B cell (primary cell): ENCODE measurements around the gene FXYD1. TPM values are rescaled to one million over a fixed set of nuclear protein-coding genes. Genes with fewer than 3 reads are reported as not detected.

ENCODE experiments used
- ATAC-seq: fragments of 200-7000 bp; cut with Tn5 transposase; one replicate; pipeline ENCODE4 v1.10.0; 2021; ENCODE audit warnings: low read depth, mild to moderate bottlenecking, moderate number of reproducible peaks, moderate library complexity
- CTCF ChIA-PET: fragments of 350-600 bp; sonication (Branson Sonifier 250); formaldehyde crosslinking; loops from one replicate; lab custom pipeline; 2021; ENCODE audit warnings: antibody characterized with exemption, inconsistent platforms; lab: Charles Lee
- POLR2A ChIA-PET: fragments of 350-600 bp; sonication (Branson Sonifier 250); formaldehyde crosslinking; loops from one replicate; lab custom pipeline; 2021; ENCODE audit warnings: antibody characterized with exemption; lab: Charles Lee
- DNase-seq: peaks from one replicate; pipeline ENCODE4 v3.0.0; 2013
- H2AFZ ChIP-seq: 2 replicates; pipeline ENCODE4 v1.6.1; 2012; ENCODE audit warnings: mild to moderate bottlenecking, low read depth, low read length; ENCODE audit not compliant: insufficient read depth, poor library complexity, severe bottlenecking
- H3K27ac ChIP-seq, 2 donors: 1 replicate in 1 of 2; 2 replicates in 1 of 2; pipeline ENCODE4 v1.5.1; 2012 to 2013; ENCODE audit warnings: low read length in 2 of 2, mild to moderate bottlenecking in 2 of 2, moderate library complexity in 1 of 2
- H3K27me3 ChIP-seq, 4 experiments: fragments of 200-600 bp in 1 of 4; sonication (generic) in 1 of 4; replicated peaks in 1 of 4; 1 replicate in 2 of 4; 2 replicates in 2 of 4; pipeline versions ENCODE4 v1.6.1 to v1.7.0; 2013 to 2016; ENCODE audit warnings: low read length in 3 of 4, mild to moderate bottlenecking in 2 of 4, mixed read lengths in 1 of 4, moderate library complexity in 1 of 4; ENCODE audit not compliant: insufficient read depth in 4 of 4, control insufficient read depth in 3 of 4; ENCODE audit errors: control extremely low read depth in 1 of 4
- H3K36me3 ChIP-seq, 2 experiments: replicated peaks in 1 of 2; 1 replicate in 1 of 2; 2 replicates in 1 of 2; pipeline versions ENCODE4 v1.6.1 to v1.7.1; 2013; ENCODE audit warnings: low read length in 1 of 2; ENCODE audit not compliant: insufficient read depth in 2 of 2, control insufficient read depth in 1 of 2; ENCODE audit errors: control extremely low read depth in 1 of 2, extremely low read depth in 1 of 2
- H3K4me1 ChIP-seq, 2 donors: fragments of 200-600 bp in 1 of 2; sonication (generic) in 1 of 2; 1 replicate in 1 of 2; 2 replicates in 1 of 2; pipeline versions ENCODE4 v1.5.1 to v1.6.1; 2013 to 2017; ENCODE audit warnings: low read length in 2 of 2; ENCODE audit not compliant: control insufficient read depth in 2 of 2, insufficient read depth in 2 of 2
- H3K4me2 ChIP-seq: replicated peaks from 2 replicates; pipeline ENCODE3; 2012; ENCODE audit warnings: mild to moderate bottlenecking, low read depth, low read length; ENCODE audit not compliant: poor library complexity, severe bottlenecking
- H3K4me3 ChIP-seq, 5 experiments: fragments of 200-600 bp in 1 of 5; sonication (generic) in 1 of 5; 1 replicate in 3 of 5; 2 replicates in 2 of 5; pipeline versions ENCODE4 v1.5.1 to v1.7.0; 2011 to 2016; ENCODE audit warnings: low read length in 4 of 5, mild to moderate bottlenecking in 4 of 5, low read depth in 2 of 5, control low read depth in 1 of 5, moderate library complexity in 1 of 5; ENCODE audit not compliant: insufficient read depth in 1 of 5; ENCODE audit errors: control extremely low read depth in 1 of 5, extremely low read depth in 1 of 5
- H3K79me2 ChIP-seq: fragments of 200-600 bp; sonication (generic); one replicate; pipeline ENCODE4 v1.6.0; 2016; ENCODE audit warnings: low read length; ENCODE audit not compliant: control insufficient read depth, insufficient read depth
- H3K9ac ChIP-seq: fragments of 200-600 bp; sonication (generic); 2 replicates; pipeline ENCODE4 v1.6.1; 2017; ENCODE audit warnings: mild to moderate bottlenecking, low read length, moderate library complexity
- H3K9me3 ChIP-seq, 3 donors: one replicate each; pipeline versions ENCODE4 v1.6.1 to v1.7.1; 2013; ENCODE audit warnings: low read length in 2 of 3; ENCODE audit not compliant: control insufficient read depth in 2 of 3, insufficient read depth in 1 of 3; ENCODE audit errors: control extremely low read depth in 1 of 3
- H4K20me1 ChIP-seq: 2 replicates; pipeline ENCODE4 v1.6.0; 2012; ENCODE audit warnings: mild to moderate bottlenecking, low read length; ENCODE audit not compliant: insufficient read depth, control insufficient read depth, poor library complexity, severe bottlenecking
- H3K27ac Mint-ChIP-seq: one replicate; pipeline ENCODE4 v1.8.0; 2021; ENCODE audit warnings: mixed read lengths
- H3K27me3 Mint-ChIP-seq: one replicate; pipeline ENCODE4 v1.8.0; 2021; ENCODE audit warnings: mixed read lengths
- H3K4me1 Mint-ChIP-seq: one replicate; pipeline ENCODE4 v1.8.0; 2021; ENCODE audit warnings: mixed read lengths
- H3K4me3 Mint-ChIP-seq: one replicate; pipeline ENCODE4 v1.8.0; 2021; ENCODE audit warnings: mixed read lengths
- H3K9me3 Mint-ChIP-seq: one replicate; pipeline ENCODE4 v1.8.0; 2022; ENCODE audit warnings: mixed read lengths; ENCODE audit not compliant: insufficient read depth
- EZH2 ChIP-seq: IDR thresholded peaks from 2 replicates; pipeline ENCODE4 v1.6.1; 2012; ENCODE audit warnings: borderline replicate concordance, low read depth, mild to moderate bottlenecking, moderate library complexity, low read length; ENCODE audit not compliant: insufficient read depth, poor library complexity, severe bottlenecking
- WGBS: methylation state at CpG from one replicate; pipeline ENCODE4 v1.1.5; 2013; ENCODE audit warnings: missing lambda C conversion rate; ENCODE audit not compliant: insufficient coverage; 5-methylcytosine and 5-hydroxymethylcytosine counted together
- intact Hi-C: fragments of 100-400 bp; cut with micrococcal nuclease; formaldehyde crosslinking; loops from one replicate; pipeline ENCODE4 v1.10.0; 2022
- polyA plus RNA-seq: library from polyadenylated mRNA; depleted of rRNA; stranded (reverse); fragments of >200 nt; gene quantifications from 2 replicates; pipeline ENCODE4 v1.2.3, GENCODE V29; 2012
- total RNA-seq, 2 donors: library from RNA; stranded (reverse); fragments of 120-200 nt in 1 of 2; gene quantifications; 1 replicate in 1 of 2; 2 replicates in 1 of 2; pipeline versions ENCODE4 v1.2.3 to v1.2.4, GENCODE V29; 2013 to 2022
- TF ChIP-seq, protein P1 (sequence below): fragments of 200-600 bp; IDR thresholded peaks from one replicate; pipeline ENCODE4 v1.8.0; 2022; ENCODE audit warnings: antibody characterized with exemption, mild to moderate bottlenecking

The FXYD1 gene
- total and polyA plus RNA-seq, 2 donors (not counting 1 experiment from before 2014, with no cell fraction given): 3.1 to 4.7 TPM

DNA sequence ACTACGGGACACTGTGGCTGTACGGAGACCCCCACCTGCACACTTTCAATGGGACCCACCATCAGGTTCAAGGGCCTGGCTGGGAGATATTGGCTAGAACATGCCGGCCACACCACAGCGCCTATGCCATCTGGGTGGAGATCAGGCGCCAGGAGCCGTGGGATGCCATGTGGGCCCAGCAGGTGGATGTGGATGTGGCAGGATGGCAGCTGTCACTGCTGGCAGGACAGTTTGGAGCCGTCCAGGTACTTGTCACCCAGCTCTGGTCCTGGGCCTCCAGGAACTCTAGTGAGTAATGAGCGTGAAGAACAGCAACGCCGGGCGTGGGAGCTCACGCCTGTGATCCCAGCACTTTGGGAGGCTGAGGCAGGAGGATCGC lies 38.7 kb upstream of the FXYD1 start:
- ChIA-PET POLR2A (interaction anchor here (0.9 kb wide), 1 partner anchor 127 kb away, joined by 3 read pairs; no protein-coding TSS in a partner anchor), CTCF (interaction anchor here (1.9 kb wide), 1 partner anchor 33 kb away, joined by 6 read pairs; no protein-coding TSS in a partner anchor)
- TF ChIP-seq EZH2: no peak
- TF ChIP-seq, protein P1, sequence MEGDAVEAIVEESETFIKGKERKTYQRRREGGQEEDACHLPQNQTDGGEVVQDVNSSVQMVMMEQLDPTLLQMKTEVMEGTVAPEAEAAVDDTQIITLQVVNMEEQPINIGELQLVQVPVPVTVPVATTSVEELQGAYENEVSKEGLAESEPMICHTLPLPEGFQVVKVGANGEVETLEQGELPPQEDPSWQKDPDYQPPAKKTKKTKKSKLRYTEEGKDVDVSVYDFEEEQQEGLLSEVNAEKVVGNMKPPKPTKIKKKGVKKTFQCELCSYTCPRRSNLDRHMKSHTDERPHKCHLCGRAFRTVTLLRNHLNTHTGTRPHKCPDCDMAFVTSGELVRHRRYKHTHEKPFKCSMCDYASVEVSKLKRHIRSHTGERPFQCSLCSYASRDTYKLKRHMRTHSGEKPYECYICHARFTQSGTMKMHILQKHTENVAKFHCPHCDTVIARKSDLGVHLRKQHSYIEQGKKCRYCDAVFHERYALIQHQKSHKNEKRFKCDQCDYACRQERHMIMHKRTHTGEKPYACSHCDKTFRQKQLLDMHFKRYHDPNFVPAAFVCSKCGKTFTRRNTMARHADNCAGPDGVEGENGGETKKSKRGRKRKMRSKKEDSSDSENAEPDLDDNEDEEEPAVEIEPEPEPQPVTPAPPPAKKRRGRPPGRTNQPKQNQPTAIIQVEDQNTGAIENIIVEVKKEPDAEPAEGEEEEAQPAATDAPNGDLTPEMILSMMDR: no peak
- Mint-ChIP-seq H3K9me3 (no peaks in the 10 kb centered on the region), H3K4me3 (no peak overlapping the region), H3K27me3 (no peaks in the 10 kb centered on the region), H3K27ac (no peak overlapping the region), H3K4me1 (no peaks in the 10 kb centered on the region)
- no peaks in the 10 kb centered on the region for H4K20me1 ChIP-seq
- H3K4me3 ChIP-seq: no peak overlapping the region
- intact Hi-C loops: no loop called here
- no peaks in the 10 kb centered on the region for H3K36me3 ChIP-seq
- DNase-seq (no peak), ATAC-seq (no peak)
- no peak overlapping the region for H3K4me2 ChIP-seq
- H3K9ac ChIP-seq: no peak overlapping the region
- H3K79me2 ChIP-seq: no peaks in the 10 kb centered on the region
- 97% methylated on average over 12 of the region's 13 CpGs for WGBS
- H3K4me1 ChIP-seq: no peaks in the 10 kb centered on the region
- H2AFZ ChIP-seq: no peak overlapping the region
- H3K27me3 ChIP-seq: no peaks in the 10 kb centered on the region
- no peaks in the 10 kb centered on the region for H3K9me3 ChIP-seq
- no peak overlapping the region for H3K27ac ChIP-seq

DNA sequence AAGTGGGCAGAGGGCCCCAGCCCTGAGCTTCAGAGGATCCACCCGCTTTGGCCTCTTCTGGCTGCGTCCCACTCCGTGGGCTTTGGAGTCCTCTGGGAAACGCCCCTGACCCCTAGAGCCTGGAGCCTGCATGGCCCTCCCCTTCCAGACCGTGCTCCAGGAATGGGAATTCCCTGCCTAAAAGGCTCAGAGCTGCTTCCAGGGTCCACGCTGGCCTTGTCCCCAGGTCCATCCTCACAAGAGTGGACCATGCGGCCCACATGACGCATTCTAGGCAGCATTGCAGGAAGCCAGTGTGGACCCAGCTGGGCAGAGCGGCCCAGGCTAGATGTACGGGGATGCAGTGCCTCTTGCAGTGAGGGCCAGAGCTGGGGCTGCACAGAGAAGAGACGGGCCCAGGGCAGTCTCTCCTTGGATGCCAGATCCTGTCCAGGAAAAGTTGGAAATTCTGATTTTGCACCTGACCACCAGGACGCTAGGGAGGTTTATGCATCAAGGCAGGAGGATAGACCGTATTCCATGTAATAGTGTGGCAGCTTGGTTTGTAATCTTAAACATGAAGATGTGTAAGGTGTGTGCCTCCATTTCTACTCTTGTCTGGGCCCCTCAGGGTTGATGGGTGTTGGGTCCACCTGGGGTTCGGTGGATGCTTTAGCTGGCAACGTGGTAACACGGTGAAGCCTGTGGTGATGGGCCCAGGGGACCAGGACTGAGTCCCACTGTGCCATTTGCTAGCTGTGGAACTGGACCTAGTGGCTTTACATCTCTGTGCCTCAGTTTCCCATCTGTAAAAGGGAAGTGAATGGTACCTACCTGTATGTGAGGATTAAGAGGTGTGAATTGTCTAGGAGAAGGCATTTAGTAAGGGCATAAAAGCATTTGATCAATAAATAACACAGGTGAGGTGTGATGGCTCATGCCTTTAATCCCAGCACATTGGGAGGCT lies 37.8 kb upstream of the FXYD1 start:
- ChIA-PET POLR2A (interaction anchor here (0.9 kb wide), 1 partner anchor 126 kb away, joined by 3 read pairs; no protein-coding TSS in a partner anchor), CTCF (interaction anchor here (0.6 to 1.9 kb wide), 3 partner anchors 34 to 48 kb away, joined by 3 to 6 read pairs (median 4); partner anchors contain the start of gene LGI4)
- H4K20me1 ChIP-seq: no peaks in the 10 kb centered on the region
- TF ChIP-seq EZH2: no peak
- TF ChIP-seq, protein P1: no peak
- ATAC-seq: no peak
- H3K27ac Mint-ChIP-seq: no peak overlapping the region
- H2AFZ ChIP-seq: no peak overlapping the region
- no peaks in the 10 kb centered on the region for H3K79me2 ChIP-seq
- no peak overlapping the region for H3K4me2 ChIP-seq
- DNase-seq: no peak
- H3K4me1 ChIP-seq: no peaks in the 10 kb centered on the region
- H3K9me3 ChIP-seq: peaks cover 0 to 6% (median 0%) of the 10 kb centered on the region in 3 donors
- 92% methylated on average over 16 of the region's 16 CpGs for WGBS
- no peak overlapping the region for H3K27ac ChIP-seq
- H3K9ac ChIP-seq: no peak overlapping the region
- H3K4me1 Mint-ChIP-seq: no peaks in the 10 kb centered on the region
- intact Hi-C loops: no loop called here
- no peak overlapping the region for H3K4me3 Mint-ChIP-seq
- H3K27me3 ChIP-seq: no peaks in the 10 kb centered on the region
- H3K4me3 ChIP-seq: no peak overlapping the region
- H3K36me3 ChIP-seq: no peaks in the 10 kb centered on the region
- H3K9me3 Mint-ChIP-seq: no peaks in the 10 kb centered on the region
- H3K27me3 Mint-ChIP-seq: no peaks in the 10 kb centered on the region
